ENCODE results near the gene GNAQ. TPM values are rescaled to one million over a fixed set of nuclear protein-coding genes. Genes with fewer than 3 reads are reported as not detected.

Gene GNAQ
- total and polyA plus RNA-seq, 2 experiments from 2014 or later, result 25.7 to 47.9 TPM

DNA sequence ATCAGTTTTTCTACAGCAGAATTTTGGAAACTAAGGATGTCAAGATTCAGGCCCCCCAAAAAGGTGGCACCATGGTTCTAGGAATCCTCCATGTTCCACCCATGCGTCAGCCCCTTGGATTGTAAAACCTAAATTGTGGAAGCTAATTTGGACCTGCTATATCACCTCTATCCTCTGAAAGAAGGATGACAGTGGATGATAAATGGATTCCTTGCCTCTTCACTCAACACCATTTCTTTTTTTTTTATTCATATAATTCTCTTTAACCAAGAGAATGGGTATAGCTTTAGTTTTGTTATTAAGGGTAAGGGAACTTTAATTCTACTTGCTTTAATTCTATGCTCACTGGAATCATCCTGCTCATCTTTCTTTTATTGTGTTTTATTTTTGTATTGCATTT, 71.8 kb downstream of the GNAQ start:
- no peak overlapping the region for H3K4me3 ChIP-seq
- WGBS (ENCODE audit: low lambda C conversion rate, missing lambda C conversion rate), result 100% methylated on average over 1 of the region's 1 CpG
- H3K9me2 ChIP-seq (replicated peaks; ENCODE audit: insufficient read depth), result no peaks in the 10 kb centered on the region
- H3K27ac ChIP-seq, result no peak overlapping the region
- no peaks in the 10 kb centered on the region for H3K9me3 ChIP-seq (ENCODE audit: low read depth)
- H3K79me2 ChIP-seq, result peaks cover 100% of the 10 kb centered on the region
- H2AFZ ChIP-seq, result no peak overlapping the region
- H3K4me2 ChIP-seq, result no peak overlapping the region
- TF ChIP-seq, protein P1, sequence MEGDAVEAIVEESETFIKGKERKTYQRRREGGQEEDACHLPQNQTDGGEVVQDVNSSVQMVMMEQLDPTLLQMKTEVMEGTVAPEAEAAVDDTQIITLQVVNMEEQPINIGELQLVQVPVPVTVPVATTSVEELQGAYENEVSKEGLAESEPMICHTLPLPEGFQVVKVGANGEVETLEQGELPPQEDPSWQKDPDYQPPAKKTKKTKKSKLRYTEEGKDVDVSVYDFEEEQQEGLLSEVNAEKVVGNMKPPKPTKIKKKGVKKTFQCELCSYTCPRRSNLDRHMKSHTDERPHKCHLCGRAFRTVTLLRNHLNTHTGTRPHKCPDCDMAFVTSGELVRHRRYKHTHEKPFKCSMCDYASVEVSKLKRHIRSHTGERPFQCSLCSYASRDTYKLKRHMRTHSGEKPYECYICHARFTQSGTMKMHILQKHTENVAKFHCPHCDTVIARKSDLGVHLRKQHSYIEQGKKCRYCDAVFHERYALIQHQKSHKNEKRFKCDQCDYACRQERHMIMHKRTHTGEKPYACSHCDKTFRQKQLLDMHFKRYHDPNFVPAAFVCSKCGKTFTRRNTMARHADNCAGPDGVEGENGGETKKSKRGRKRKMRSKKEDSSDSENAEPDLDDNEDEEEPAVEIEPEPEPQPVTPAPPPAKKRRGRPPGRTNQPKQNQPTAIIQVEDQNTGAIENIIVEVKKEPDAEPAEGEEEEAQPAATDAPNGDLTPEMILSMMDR (IDR thresholded peaks at IDR 0.05; ENCODE audit: poor library complexity), result no peak
- TF ChIP-seq EZH2 (IDR thresholded peaks at IDR 0.05; ENCODE audit: borderline replicate concordance) (no peak), EZH2phosphoT487 (IDR thresholded peaks at IDR 0.05; ENCODE audit: low read depth, severe bottlenecking, unreplicated experiment) (no peak)
- H4K20me1 ChIP-seq (ENCODE audit: insufficient read depth, poor library complexity, severe bottlenecking), result peaks cover 29% of the 10 kb centered on the region
- H3K4me1 ChIP-seq (ENCODE audit: insufficient read depth), result peaks cover 7% of the 10 kb centered on the region
- H3K36me3 ChIP-seq (replicated peaks; ENCODE audit: insufficient read depth, low read depth), result no peaks in the 10 kb centered on the region
- DNase-seq (ENCODE audit: low spot score), result no peak
- no peaks in the 10 kb centered on the region for H3K27me3 ChIP-seq

DNA sequence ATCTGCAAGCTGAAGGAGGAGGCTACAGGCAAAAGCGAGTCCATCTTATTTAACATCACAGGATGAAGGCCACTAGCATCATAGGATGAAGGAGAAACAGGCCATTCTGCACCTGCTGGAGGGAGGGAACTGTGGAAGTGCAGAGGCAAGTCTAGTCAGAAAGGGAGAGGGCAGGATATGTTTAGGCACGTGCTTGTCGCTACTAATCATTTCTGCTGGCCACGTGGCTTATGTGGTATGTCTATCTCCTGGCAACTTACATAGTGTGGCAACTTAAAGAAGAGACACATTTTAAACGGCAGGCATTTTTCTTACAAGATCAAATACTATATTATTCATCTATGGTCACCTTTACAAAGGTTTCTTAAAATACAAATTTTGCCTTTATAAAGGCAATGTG, 74.0 kb downstream of the GNAQ start:
- H3K36me3 ChIP-seq (replicated peaks; ENCODE audit: insufficient read depth, low read depth), result no peaks in the 10 kb centered on the region
- no peak overlapping the region for H3K4me3 ChIP-seq
- no peak overlapping the region for H3K4me2 ChIP-seq
- no peaks in the 10 kb centered on the region for H3K27me3 ChIP-seq
- no peak overlapping the region for H3K27ac ChIP-seq
- peaks cover 99% of the 10 kb centered on the region for H3K79me2 ChIP-seq
- H2AFZ ChIP-seq, result no peak overlapping the region
- peaks cover 12% of the 10 kb centered on the region for H3K4me1 ChIP-seq (ENCODE audit: insufficient read depth)
- H3K9me3 ChIP-seq (ENCODE audit: low read depth), result no peaks in the 10 kb centered on the region
- no peak for DNase-seq (ENCODE audit: low spot score)
- no peaks in the 10 kb centered on the region for H3K9me2 ChIP-seq (replicated peaks; ENCODE audit: insufficient read depth)
- peaks cover 36% of the 10 kb centered on the region for H4K20me1 ChIP-seq (ENCODE audit: insufficient read depth, poor library complexity, severe bottlenecking)
- WGBS (ENCODE audit: low lambda C conversion rate, missing lambda C conversion rate), result 90% methylated on average over 5 of the region's 5 CpGs
- no peak for TF ChIP-seq EZH2phosphoT487 (IDR thresholded peaks at IDR 0.05; ENCODE audit: low read depth, severe bottlenecking, unreplicated experiment)
- TF ChIP-seq, protein P1 (IDR thresholded peaks at IDR 0.05; ENCODE audit: poor library complexity), result no peak
- TF ChIP-seq EZH2 (IDR thresholded peaks at IDR 0.05; ENCODE audit: borderline replicate concordance), result no peak

DNA sequence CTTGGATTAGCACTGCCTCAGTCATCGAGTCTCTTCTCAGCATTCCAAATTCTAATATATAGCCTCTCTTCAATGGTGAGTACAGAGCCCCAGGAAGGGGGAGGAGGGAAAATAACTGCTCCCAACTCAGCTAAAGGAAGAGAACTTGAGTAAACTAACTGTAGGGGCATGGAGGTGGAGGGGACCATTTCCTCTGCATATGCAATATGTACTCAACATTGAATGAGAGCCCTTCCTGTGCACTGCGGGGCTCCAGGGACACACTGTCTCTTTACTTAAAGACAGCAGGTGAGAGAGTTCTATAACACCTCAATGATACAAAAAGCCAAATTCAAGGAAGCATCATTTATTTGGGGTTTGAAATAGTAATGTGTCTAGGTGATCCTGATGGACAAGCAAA, 75.1 kb downstream of the GNAQ start:
- H4K20me1 ChIP-seq (ENCODE audit: insufficient read depth, poor library complexity, severe bottlenecking), result peaks cover 31% of the 10 kb centered on the region
- no peaks in the 10 kb centered on the region for H3K27me3 ChIP-seq
- H3K9me3 ChIP-seq (ENCODE audit: low read depth), result no peaks in the 10 kb centered on the region
- no peaks in the 10 kb centered on the region for H3K9me2 ChIP-seq (replicated peaks; ENCODE audit: insufficient read depth)
- H2AFZ ChIP-seq, result no peak overlapping the region
- peaks cover 99% of the 10 kb centered on the region for H3K79me2 ChIP-seq
- H3K4me2 ChIP-seq, result no peak overlapping the region
- H3K4me1 ChIP-seq (ENCODE audit: insufficient read depth), result peaks cover 15% of the 10 kb centered on the region
- no peak overlapping the region for H3K4me3 ChIP-seq
- no peak for DNase-seq (ENCODE audit: low spot score)
- H3K27ac ChIP-seq, result no peak overlapping the region
- no peaks in the 10 kb centered on the region for H3K36me3 ChIP-seq (replicated peaks; ENCODE audit: insufficient read depth, low read depth)
- TF ChIP-seq EZH2phosphoT487 (IDR thresholded peaks at IDR 0.05; ENCODE audit: low read depth, severe bottlenecking, unreplicated experiment) (no peak), EZH2 (IDR thresholded peaks at IDR 0.05; ENCODE audit: borderline replicate concordance) (no peak)
- TF ChIP-seq, protein P1 (IDR thresholded peaks at IDR 0.05; ENCODE audit: poor library complexity), result no peak
- 76% methylated on average over 2 of the region's 2 CpGs for WGBS (ENCODE audit: low lambda C conversion rate, missing lambda C conversion rate)

DNA sequence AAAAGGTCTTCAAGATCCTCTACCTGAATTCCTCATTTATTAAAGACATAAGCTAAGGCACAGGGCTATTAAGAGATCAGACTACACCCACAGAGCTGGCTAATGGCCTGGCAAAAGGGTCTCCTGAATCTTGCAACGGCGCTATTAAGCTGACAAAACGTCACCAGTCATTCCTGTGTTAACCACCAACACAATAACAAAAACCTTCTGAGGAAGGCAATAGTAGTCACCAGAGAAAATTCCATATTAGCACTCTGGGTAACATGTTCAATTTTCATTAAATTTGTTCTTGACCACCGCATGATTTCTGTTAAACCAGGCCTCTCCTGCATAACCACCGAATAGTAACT, 77.0 kb downstream of the GNAQ start:
- H3K4me3 ChIP-seq, result no peak overlapping the region
- H3K9me2 ChIP-seq (replicated peaks; ENCODE audit: insufficient read depth), result no peaks in the 10 kb centered on the region
- H3K4me1 ChIP-seq (ENCODE audit: insufficient read depth), result peaks cover 10% of the 10 kb centered on the region
- TF ChIP-seq, protein P1 (IDR thresholded peaks at IDR 0.05; ENCODE audit: poor library complexity), result no peak
- TF ChIP-seq EZH2phosphoT487 (IDR thresholded peaks at IDR 0.05; ENCODE audit: low read depth, severe bottlenecking, unreplicated experiment) (no peak), EZH2 (IDR thresholded peaks at IDR 0.05; ENCODE audit: borderline replicate concordance) (no peak)
- peaks cover 98% of the 10 kb centered on the region for H3K79me2 ChIP-seq
- no peaks in the 10 kb centered on the region for H3K36me3 ChIP-seq (replicated peaks; ENCODE audit: insufficient read depth, low read depth)
- no peak overlapping the region for H3K27ac ChIP-seq
- no peak overlapping the region for H2AFZ ChIP-seq
- no peak for DNase-seq (ENCODE audit: low spot score)
- WGBS (ENCODE audit: low lambda C conversion rate, missing lambda C conversion rate), result 75% methylated on average over 5 of the region's 5 CpGs
- peaks cover 28% of the 10 kb centered on the region for H4K20me1 ChIP-seq (ENCODE audit: insufficient read depth, poor library complexity, severe bottlenecking)
- H3K27me3 ChIP-seq, result no peaks in the 10 kb centered on the region
- no peak overlapping the region for H3K4me2 ChIP-seq
- no peaks in the 10 kb centered on the region for H3K9me3 ChIP-seq (ENCODE audit: low read depth)
